ENCODE data around the gene GABARAPL1. TPM values are rescaled to one million over a fixed set of nuclear protein-coding genes. Genes with fewer than 3 reads are reported as not detected.

GABARAPL1 gene
- total RNA-seq, 1 experiment from 2014 or later = 55.6 TPM

DNA sequence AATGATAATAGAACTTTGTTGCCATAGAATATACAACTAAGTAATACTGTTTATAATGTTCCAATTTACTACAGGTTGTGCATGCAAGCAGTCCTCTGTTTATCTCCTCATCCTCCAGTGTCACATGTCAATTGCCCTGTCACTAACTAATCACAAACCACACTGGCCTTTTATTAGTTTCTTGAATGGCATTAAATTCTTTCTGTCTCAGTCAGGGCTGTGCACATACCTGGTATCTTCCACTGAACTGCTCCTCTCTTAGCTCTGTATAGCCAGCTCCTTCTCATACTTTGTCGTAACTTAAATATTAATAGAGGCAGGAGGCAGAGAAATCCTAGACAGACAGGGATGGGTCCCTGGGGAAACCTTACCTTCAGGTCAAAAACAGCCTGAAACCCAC is 24.0 kb downstream of the GABARAPL1 start:
- Histone ChIP-seq H3K9ac (ENCODE audit: extremely low read depth, insufficient read length, low read length) (no peak overlapping the region), H3K23me2 (ENCODE audit: insufficient read length, low read depth, low read length, poor library complexity, severe bottlenecking) (no peaks in the 10 kb centered on the region), H4K5ac (ENCODE audit: insufficient read length, low read depth, low read length) (no peak overlapping the region), H3K23ac (ENCODE audit: insufficient read length, low read depth, low read length) (no peak overlapping the region), H2BK20ac (ENCODE audit: low read depth, low read length, poor library complexity, severe bottlenecking) (no peak overlapping the region), H2AK5ac (ENCODE audit: insufficient read length, low read length) (no peak overlapping the region), H3K79me1 (ENCODE audit: insufficient read depth, low read depth, low read length, poor library complexity, severe bottlenecking) (no peaks in the 10 kb centered on the region), H3K4me2 (ENCODE audit: insufficient read depth, insufficient read length, low read length) (no peak overlapping the region), H2AFZ (ENCODE audit: low read length) (no peak overlapping the region), H3K79me2 (ENCODE audit: insufficient read depth, low read length) (no peaks in the 10 kb centered on the region), H3K27ac (ENCODE audit: insufficient read length, low read depth, low read length) (no peak overlapping the region), H3K14ac (ENCODE audit: insufficient read depth, low read length) (no peak overlapping the region), H2BK15ac (ENCODE audit: low read depth, low read length) (no peak overlapping the region), H3T11ph (ENCODE audit: low read length) (no peak overlapping the region), H3K56ac (ENCODE audit: insufficient read length, low read depth, low read length) (no peak overlapping the region), H3K9me3 (ENCODE audit: control insufficient read depth, low read depth, low read length) (peaks cover 7% of the 10 kb centered on the region), H3K4ac (ENCODE audit: low read depth, low read length) (no peak overlapping the region), H4K20me1 (ENCODE audit: control insufficient read depth, insufficient read depth, insufficient read length) (no peaks in the 10 kb centered on the region), H2BK12ac (ENCODE audit: insufficient read length, low read depth, low read length) (no peak overlapping the region), H3K18ac (ENCODE audit: insufficient read length, low read depth, low read length) (no peak overlapping the region), H4K8ac (replicated peaks; ENCODE audit: insufficient read length, low read depth, low read length) (no peak overlapping the region), H2BK120ac (ENCODE audit: low read depth, low read length, poor library complexity, severe bottlenecking) (no peak overlapping the region), H3K27me3 (ENCODE audit: insufficient read depth, low read length) (no peaks in the 10 kb centered on the region), H2BK5ac (ENCODE audit: insufficient read length, low read length) (no peak overlapping the region), H3K4me1 (ENCODE audit: insufficient read depth, low read length) (no peaks in the 10 kb centered on the region), H4K91ac (ENCODE audit: insufficient read length, low read depth, low read length) (no peak overlapping the region)
- TF ChIP-seq, protein P1, sequence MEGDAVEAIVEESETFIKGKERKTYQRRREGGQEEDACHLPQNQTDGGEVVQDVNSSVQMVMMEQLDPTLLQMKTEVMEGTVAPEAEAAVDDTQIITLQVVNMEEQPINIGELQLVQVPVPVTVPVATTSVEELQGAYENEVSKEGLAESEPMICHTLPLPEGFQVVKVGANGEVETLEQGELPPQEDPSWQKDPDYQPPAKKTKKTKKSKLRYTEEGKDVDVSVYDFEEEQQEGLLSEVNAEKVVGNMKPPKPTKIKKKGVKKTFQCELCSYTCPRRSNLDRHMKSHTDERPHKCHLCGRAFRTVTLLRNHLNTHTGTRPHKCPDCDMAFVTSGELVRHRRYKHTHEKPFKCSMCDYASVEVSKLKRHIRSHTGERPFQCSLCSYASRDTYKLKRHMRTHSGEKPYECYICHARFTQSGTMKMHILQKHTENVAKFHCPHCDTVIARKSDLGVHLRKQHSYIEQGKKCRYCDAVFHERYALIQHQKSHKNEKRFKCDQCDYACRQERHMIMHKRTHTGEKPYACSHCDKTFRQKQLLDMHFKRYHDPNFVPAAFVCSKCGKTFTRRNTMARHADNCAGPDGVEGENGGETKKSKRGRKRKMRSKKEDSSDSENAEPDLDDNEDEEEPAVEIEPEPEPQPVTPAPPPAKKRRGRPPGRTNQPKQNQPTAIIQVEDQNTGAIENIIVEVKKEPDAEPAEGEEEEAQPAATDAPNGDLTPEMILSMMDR (conservative IDR thresholded peaks at IDR 0.05) = no peak
- H3K4me1 Mint-ChIP-seq = peaks cover 5 to 6% of the 10 kb centered on the region in 2 experiments
- H3K36me3 Mint-ChIP-seq (ENCODE audit: insufficient read depth in 1 of 3, low read depth in 3 of 3) = peaks cover 13 to 35% (median 18%) of the 10 kb centered on the region in 3 experiments
- H3K9me3 Mint-ChIP-seq = peaks cover 33 to 35% of the 10 kb centered on the region in 2 experiments
- H3K4me3 Mint-ChIP-seq = no peak overlapping the region
- no CpG with 5 or more reads among the region's 1 CpG for WGBS (ENCODE audit: extremely low coverage, insufficient read length, low lambda C conversion rate)
- no peaks in the 10 kb centered on the region; the same call in 1 of the 2 replicates for H3K27me3 Mint-ChIP-seq (ENCODE audit: low read depth)
- H3K27ac Mint-ChIP-seq = no peak overlapping the region
- no peak for DNase-seq
